ENCODE measurements around the gene TCF7. TPM values are rescaled to one million over a fixed set of nuclear protein-coding genes. Genes with fewer than 3 reads are reported as not detected.

The TCF7 gene
- total RNA-seq, 4 donors from 2014 or later: 0.94 to 1.4 (median 1.1) TPM

GRCh38 chr5:134079748-134080581 lies 34.5 kb upstream of the TCF7 start:
- Histone ChIP-seq H3K36me3 (no peaks in the 10 kb centered on the region), H3K4me1 (no peaks in the 10 kb centered on the region), H3K27ac (no peak overlapping the region), H3K9me3 (no peaks in the 10 kb centered on the region), H3K4me3 (no peak overlapping the region), H3K27me3 (no peaks in the 10 kb centered on the region)
- 79% methylated on average over 10 of the region's 19 CpGs; no CpG with 5 or more reads in 1 of the 2 donors for WGBS, 2 donors (ENCODE audit: low coverage in 1 of 2)
- no peak for ATAC-seq
- TF ChIP-seq EP300 (IDR thresholded peaks at IDR 0.05) (no peak), POLR2AphosphoS5 (IDR thresholded peaks at IDR 0.05) (no peak), POLR2A (IDR thresholded peaks at IDR 0.05) (no peak)
- TF ChIP-seq, protein P1, sequence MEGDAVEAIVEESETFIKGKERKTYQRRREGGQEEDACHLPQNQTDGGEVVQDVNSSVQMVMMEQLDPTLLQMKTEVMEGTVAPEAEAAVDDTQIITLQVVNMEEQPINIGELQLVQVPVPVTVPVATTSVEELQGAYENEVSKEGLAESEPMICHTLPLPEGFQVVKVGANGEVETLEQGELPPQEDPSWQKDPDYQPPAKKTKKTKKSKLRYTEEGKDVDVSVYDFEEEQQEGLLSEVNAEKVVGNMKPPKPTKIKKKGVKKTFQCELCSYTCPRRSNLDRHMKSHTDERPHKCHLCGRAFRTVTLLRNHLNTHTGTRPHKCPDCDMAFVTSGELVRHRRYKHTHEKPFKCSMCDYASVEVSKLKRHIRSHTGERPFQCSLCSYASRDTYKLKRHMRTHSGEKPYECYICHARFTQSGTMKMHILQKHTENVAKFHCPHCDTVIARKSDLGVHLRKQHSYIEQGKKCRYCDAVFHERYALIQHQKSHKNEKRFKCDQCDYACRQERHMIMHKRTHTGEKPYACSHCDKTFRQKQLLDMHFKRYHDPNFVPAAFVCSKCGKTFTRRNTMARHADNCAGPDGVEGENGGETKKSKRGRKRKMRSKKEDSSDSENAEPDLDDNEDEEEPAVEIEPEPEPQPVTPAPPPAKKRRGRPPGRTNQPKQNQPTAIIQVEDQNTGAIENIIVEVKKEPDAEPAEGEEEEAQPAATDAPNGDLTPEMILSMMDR (IDR thresholded peaks at IDR 0.05): no peak

GRCh38 chr5:134082264-134082992 lies 32.1 kb upstream of the TCF7 start:
- H3K27ac ChIP-seq: no peak overlapping the region

DNA sequence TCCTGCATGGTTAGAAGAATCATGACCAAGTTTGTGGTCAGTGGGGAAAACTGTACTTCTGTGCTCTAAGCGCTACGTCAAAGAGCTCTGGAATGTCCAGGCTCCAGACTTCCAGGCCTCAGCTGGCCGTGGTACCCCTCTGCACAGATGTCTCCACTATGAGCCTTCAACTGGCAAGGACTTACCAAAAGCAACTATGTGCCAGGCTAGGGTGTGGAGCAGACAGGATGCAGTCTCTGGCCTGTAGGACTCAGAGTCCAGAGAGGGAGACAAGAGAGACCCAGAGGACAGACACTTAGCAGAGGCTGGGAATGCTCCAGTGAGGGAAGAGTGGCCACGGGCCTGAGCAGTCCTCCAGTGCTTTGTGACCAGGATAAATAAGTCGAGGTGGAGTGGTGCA lies 31.0 kb upstream of the TCF7 start:
- Histone ChIP-seq H3K4me1 (no peaks in the 10 kb centered on the region), H3K4me3 (no peak overlapping the region), H3K27ac (no peak overlapping the region), H3K27me3 (no peaks in the 10 kb centered on the region), H3K9me3 (no peaks in the 10 kb centered on the region), H3K36me3 (no peaks in the 10 kb centered on the region)
- no peak for ATAC-seq
- TF ChIP-seq, protein P1 (IDR thresholded peaks at IDR 0.05): no peak
- TF ChIP-seq POLR2AphosphoS5 (IDR thresholded peaks at IDR 0.05): no peak
- no peak for TF ChIP-seq EP300 (IDR thresholded peaks at IDR 0.05)
- TF ChIP-seq POLR2A (IDR thresholded peaks at IDR 0.05): no peak
- WGBS, 2 donors (ENCODE audit: low coverage in 1 of 2): 55 to 64% methylated on average over 2 to 4 of the region's 5 CpGs

More at GRCh38 chr5:134082264-134082992, 32.1 kb upstream of the TCF7 start:
- TF ChIP-seq, protein P1 (IDR thresholded peaks at IDR 0.05): no peak
- TF ChIP-seq POLR2AphosphoS5 (IDR thresholded peaks at IDR 0.05): no peak
- no peak for TF ChIP-seq EP300 (IDR thresholded peaks at IDR 0.05)
- TF ChIP-seq POLR2A (IDR thresholded peaks at IDR 0.05): no peak
- no peaks in the 10 kb centered on the region for H3K36me3 ChIP-seq
- ATAC-seq: no peak
- no peaks in the 10 kb centered on the region for H3K4me1 ChIP-seq
- WGBS, 2 donors (ENCODE audit: low coverage in 1 of 2): 67 to 70% methylated on average over 1 to 2 of the region's 2 CpGs
- H3K4me3 ChIP-seq: no peak overlapping the region
- H3K9me3 ChIP-seq: no peaks in the 10 kb centered on the region
- no peaks in the 10 kb centered on the region for H3K27me3 ChIP-seq

DNA sequence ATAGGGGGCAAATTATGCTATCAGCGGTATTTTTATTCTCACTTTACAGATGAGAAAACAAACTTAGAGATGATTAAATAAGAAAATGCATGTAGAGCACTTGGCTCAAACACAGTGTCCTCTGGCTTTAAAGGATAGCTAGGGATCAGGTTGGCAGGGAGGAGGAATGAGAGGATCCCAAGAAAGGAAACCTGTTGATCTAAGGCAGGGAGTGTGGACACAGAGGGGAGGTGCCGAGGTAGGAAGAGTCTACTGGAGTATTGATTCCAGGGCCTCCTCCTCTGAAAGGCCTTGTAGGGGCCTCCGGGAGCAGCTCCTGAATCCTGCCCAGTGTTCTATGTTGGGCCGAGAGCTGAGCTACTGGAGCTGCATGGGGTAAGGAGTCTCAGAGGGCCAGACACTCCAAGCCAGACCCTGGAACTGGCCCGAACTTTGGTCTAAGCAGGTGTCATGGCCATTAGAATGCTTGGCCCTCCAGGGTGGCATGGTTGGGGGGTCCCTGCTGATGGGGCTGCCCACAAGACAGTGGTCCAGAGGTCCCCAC lies 30.4 kb upstream of the TCF7 start:
- TF ChIP-seq POLR2A (IDR thresholded peaks at IDR 0.05) (no peak), POLR2AphosphoS5 (IDR thresholded peaks at IDR 0.05) (no peak), EP300 (IDR thresholded peaks at IDR 0.05) (no peak)
- TF ChIP-seq, protein P1 (IDR thresholded peaks at IDR 0.05): no peak
- no peak for ATAC-seq
- no peaks in the 10 kb centered on the region for H3K36me3 ChIP-seq
- no peaks in the 10 kb centered on the region for H3K9me3 ChIP-seq
- 88 to 94% methylated on average over 3 to 5 of the region's 5 CpGs for WGBS, 2 donors (ENCODE audit: low coverage in 1 of 2)
- H3K4me1 ChIP-seq: no peaks in the 10 kb centered on the region
- no peaks in the 10 kb centered on the region for H3K27me3 ChIP-seq
- no peak overlapping the region for H3K27ac ChIP-seq
- H3K4me3 ChIP-seq: no peak overlapping the region
